HepG2 (cell line): Measurements from ENCODE around the gene ZNF184. TPM values are rescaled to one million over a fixed set of nuclear protein-coding genes. Genes with fewer than 3 reads are reported as not detected.

Experiments
- ATAC-seq: fragments of 200-7000 bp; cut with Tn5 transposase; 3 replicates; pipeline ENCODE4 v1.9.1; 2020; ENCODE audit warnings: mild to moderate bottlenecking, moderate library complexity
- BruUV-seq: library from RNA; stranded (reverse); fragments of 400-500 nt; replicated peaks from 2 replicates; lab custom pipeline; 2021; lab: Mats Ljungman, UMichigan
- CTCF ChIA-PET: fragments of 300-600 bp; formaldehyde crosslinking; extraction: SDS; loops from one replicate; lab custom pipeline; 2021; ENCODE audit warnings: low total read pairs, inconsistent platforms, low intra/inter-chr PET ratio; lab: Yijun Ruan, JAX
- POLR2A ChIA-PET: fragments of 350-600 bp; sonication (Branson Sonifier 250); formaldehyde crosslinking; loops from one replicate; lab custom pipeline; 2020; ENCODE audit warnings: antibody characterized with exemption, inconsistent platforms; lab: Yijun Ruan, JAX
- DNase-seq: peaks from one replicate; pipeline ENCODE4 v3.0.0-alpha.2; 2015; ENCODE audit warnings: low spot score
- FAIRE-seq: peaks from 3 replicates; lab custom pipeline; 2011; peaks lifted over from hg19 to GRCh38; lab: Jason Lieb, UNC
- H2AFZ ChIP-seq: one replicate; pipeline ENCODE4 v1.6.1; 2011; ENCODE audit warnings: low read length, inconsistent platforms
- H3K27ac ChIP-seq: fragments of 300-600 bp; 3 replicates; pipeline ENCODE4 v1.8.0; 2011; ENCODE audit warnings: mixed run types, mild to moderate bottlenecking, mixed read lengths, low read length, inconsistent platforms; ENCODE audit not compliant: insufficient read depth; ENCODE audit errors: extremely low read length
- H3K27me3 ChIP-seq, 2 experiments: fragments of 200-600 bp in 1 of 2; 2 replicates in 1 of 2; 3 replicates in 1 of 2; pipeline versions ENCODE4 v1.6.0 to v1.8.0; 2011; ENCODE audit warnings: low read length in 2 of 2, mild to moderate bottlenecking in 2 of 2, moderate library complexity in 2 of 2, inconsistent platforms in 1 of 2; ENCODE audit not compliant: insufficient read depth in 2 of 2, control insufficient read depth in 1 of 2
- H3K36me3 ChIP-seq, 2 experiments: fragments of 200-600 bp in 1 of 2; replicated peaks in 1 of 2; 2 replicates in 1 of 2; 3 replicates in 1 of 2; pipeline versions ENCODE4 v1.5.1 to v1.8.0; 2011; ENCODE audit warnings: low read length in 2 of 2, inconsistent platforms in 1 of 2; ENCODE audit not compliant: insufficient read depth in 2 of 2, control insufficient read depth in 1 of 2
- H3K4me1 ChIP-seq: 2 replicates; pipeline ENCODE4 v1.5.1; 2012; ENCODE audit warnings: low read length, inconsistent platforms; ENCODE audit not compliant: insufficient read depth
- H3K4me2 ChIP-seq: 2 replicates; pipeline ENCODE4 v1.6.0; 2011; ENCODE audit warnings: low read depth, low read length, inconsistent platforms
- H3K4me3 ChIP-seq, 3 experiments: fragments of 200-600 bp in 1 of 3; sonication (generic), shearing (Covaris generic) in 1 of 3; replicated peaks in 1 of 3; 2 replicates each; pipeline ENCODE4 v1.5.1; 2011 to 2016; ENCODE audit warnings: low read length in 3 of 3, inconsistent platforms in 2 of 3, low read depth in 2 of 3, mild to moderate bottlenecking in 2 of 3, control low read depth in 1 of 3, mixed read lengths in 1 of 3; ENCODE audit not compliant: insufficient read depth in 1 of 3
- H3K79me2 ChIP-seq: one replicate; pipeline ENCODE4 v1.6.1; 2011; ENCODE audit warnings: low read length, inconsistent platforms; ENCODE audit not compliant: insufficient read depth
- H3K9ac ChIP-seq: 2 replicates; pipeline ENCODE4 v1.6.0; 2011; ENCODE audit warnings: mild to moderate bottlenecking, low read depth, low read length, inconsistent platforms; ENCODE audit not compliant: insufficient read depth
- H3K9me3 ChIP-seq: 2 replicates; pipeline ENCODE4 v1.5.1; 2012; ENCODE audit warnings: mild to moderate bottlenecking, low read length
- H4K20me1 ChIP-seq: 2 replicates; pipeline ENCODE4 v1.6.0; 2011; ENCODE audit warnings: inconsistent platforms, mild to moderate bottlenecking, low read length, moderate library complexity; ENCODE audit not compliant: insufficient read depth
- ARID2 ChIP-seq: sonication (generic); formaldehyde crosslinking; IDR thresholded peaks from 2 replicates; pipeline ENCODE4 v1.8.1; 2022; ENCODE audit warnings: mild to moderate bottlenecking, missing genetic modification reagents, borderline replicate concordance
- HOXA7 ChIP-seq: sonication (generic); formaldehyde crosslinking; IDR thresholded peaks from 2 replicates; pipeline ENCODE4 v1.8.1; 2022; ENCODE audit warnings: mild to moderate bottlenecking, missing genetic modification reagents, moderate library complexity
- IKZF4 ChIP-seq: sonication (generic); formaldehyde crosslinking; IDR thresholded peaks from 2 replicates; pipeline ENCODE4 v1.5.1; 2020; ENCODE audit warnings: borderline replicate concordance, mild to moderate bottlenecking, low read depth, missing genetic modification reagents; ENCODE audit errors: not compliant biosample characterization
- NRL ChIP-seq: sonication (generic); formaldehyde crosslinking; IDR thresholded peaks from 2 replicates; pipeline ENCODE4 v1.5.0; 2020; ENCODE audit warnings: missing genetic modification reagents, mild to moderate bottlenecking, moderate library complexity, borderline replicate concordance
- PAF1 ChIP-seq: IDR thresholded peaks from 2 replicates; pipeline ENCODE4 v1.6.1; 2016; ENCODE audit warnings: missing genetic modification reagents, missing compliant biosample characterization
- SAP130 ChIP-seq: IDR thresholded peaks from 2 replicates; pipeline ENCODE4 v1.6.1; 2016; ENCODE audit warnings: low read depth
- SP1 ChIP-seq, 2 experiments: fragments of 450-650 bp in 1 of 2; sonication (generic) in 1 of 2; formaldehyde crosslinking in 1 of 2; IDR thresholded peaks; 2 replicates each; pipeline versions ENCODE4 v1.4.0 to v1.6.1; 2016 to 2020; ENCODE audit warnings: missing genetic modification reagents in 1 of 2
- TCF7 ChIP-seq: sonication (generic); IDR thresholded peaks from 2 replicates; pipeline ENCODE4 v1.6.1; 2016; ENCODE audit warnings: antibody characterized with exemption, low read depth
- TP53 ChIP-seq: sonication (generic); formaldehyde crosslinking; conservative IDR thresholded peaks from 2 replicates; pipeline ENCODE4 v1.4.0; 2020; ENCODE audit warnings: missing genetic modification reagents
- YEATS4 ChIP-seq: sonication (generic); formaldehyde crosslinking; IDR thresholded peaks from 2 replicates; pipeline ENCODE4 v1.4.0; 2020; ENCODE audit warnings: missing genetic modification reagents, borderline replicate concordance
- ZNF431 ChIP-seq: sonication (generic); formaldehyde crosslinking; IDR thresholded peaks from 2 replicates; pipeline ENCODE4 v1.9.0; 2022; ENCODE audit warnings: missing genetic modification reagents, low read depth, mild to moderate bottlenecking, borderline replicate concordance
- ZNF703 ChIP-seq: sonication (generic); formaldehyde crosslinking; IDR thresholded peaks from 2 replicates; pipeline ENCODE4 v1.5.1; 2020; ENCODE audit warnings: missing genetic modification reagents, mild to moderate bottlenecking, moderate library complexity, borderline replicate concordance
- ZSCAN21 ChIP-seq: sonication (generic); formaldehyde crosslinking; IDR thresholded peaks from 2 replicates; pipeline ENCODE4 v1.8.0; 2022; ENCODE audit warnings: mild to moderate bottlenecking, missing genetic modification reagents, moderate library complexity, borderline replicate concordance
- WGBS: methylation state at CpG from one replicate; pipeline ENCODE4 v1.1.6; 2017; ENCODE audit warnings: low lambda C conversion rate; 5-methylcytosine and 5-hydroxymethylcytosine counted together
- in situ Hi-C: cut with HindIII; loops from 2 replicates; pipeline ENCODE4 v1.10.0; 2017; ENCODE audit warnings: low pct_unique_long_range_greater_than_20kb; ENCODE audit not compliant: extremely low pct_ligation_motif_present
- intact Hi-C: fragments of 100-400 bp; cut with micrococcal nuclease; formaldehyde crosslinking; loops from one replicate; pipeline ENCODE4 v1.10.0; 2022; ENCODE audit not compliant: unreplicated experiment
- polyA plus RNA-seq, 8 experiments: library from polyadenylated mRNA; depleted of rRNA in 3 of 8; stranded (reverse) in 7 of 8; unstranded in 1 of 8; fragments of >200 nt; fragmentation: Illumina TruSeq in 4 of 8; extraction: Trizol in 4 of 8; gene quantifications; 2 replicates each; pipeline versions ENCODE4 v1.2.1 to v1.2.3, GENCODE V29; 2011 to 2016; ENCODE audit warnings: low read depth in 4 of 8, missing spikeins in 1 of 8, mixed read lengths in 1 of 8; ENCODE audit not compliant: insufficient read depth in 1 of 8
- total RNA-seq, 5 experiments: library from RNA; depleted of rRNA; stranded (reverse); fragments of >200 nt; fragmentation: Illumina TruSeq; extraction: Trizol; gene quantifications; 2 replicates each; pipeline ENCODE4 v1.2.3, GENCODE V29; 2016; ENCODE audit warnings: low read depth in 1 of 5
- TF ChIP-seq, protein P1 (sequence below): sonication (generic); formaldehyde crosslinking; IDR thresholded peaks from 2 replicates; pipeline ENCODE4 v1.9.0; 2021; ENCODE audit warnings: missing genetic modification reagents, mild to moderate bottlenecking, borderline replicate concordance
- TF ChIP-seq, protein P2 (sequence below): IDR thresholded peaks from 2 replicates; pipeline ENCODE4 v1.6.1; 2012; ENCODE audit warnings: inconsistent platforms
- TF ChIP-seq, protein P3 (sequence below): sonication (generic); formaldehyde crosslinking; IDR thresholded peaks from 2 replicates; pipeline ENCODE4 v1.4.0; 2020; ENCODE audit warnings: missing genetic modification reagents
- TF ChIP-seq, protein P4 (sequence below): sonication (generic); formaldehyde crosslinking; IDR thresholded peaks from 2 replicates; pipeline ENCODE4 v1.4.0; 2020; ENCODE audit warnings: missing genetic modification reagents
- TF ChIP-seq, protein P5 (sequence below): sonication (generic); formaldehyde crosslinking; IDR thresholded peaks from 2 replicates; pipeline ENCODE4 v1.8.0; 2022; ENCODE audit warnings: missing genetic modification reagents, mild to moderate bottlenecking, borderline replicate concordance
- TF ChIP-seq, protein P6 (sequence below), 2 experiments: fragments of 450-650 bp in 1 of 2; sonication (generic) in 1 of 2; formaldehyde crosslinking; IDR thresholded peaks; 2 replicates each; pipeline versions ENCODE4 v1.5.0 to v1.8.0; 2020 to 2022; ENCODE audit warnings: mild to moderate bottlenecking in 1 of 2, missing genetic modification reagents in 1 of 2

Gene ZNF184
- total and polyA plus RNA-seq, 2 of the 13 experiments (the other 11 are each of a cell fraction or from before 2014, with no cell fraction given) = 2.1 to 10.1 TPM

DNA sequence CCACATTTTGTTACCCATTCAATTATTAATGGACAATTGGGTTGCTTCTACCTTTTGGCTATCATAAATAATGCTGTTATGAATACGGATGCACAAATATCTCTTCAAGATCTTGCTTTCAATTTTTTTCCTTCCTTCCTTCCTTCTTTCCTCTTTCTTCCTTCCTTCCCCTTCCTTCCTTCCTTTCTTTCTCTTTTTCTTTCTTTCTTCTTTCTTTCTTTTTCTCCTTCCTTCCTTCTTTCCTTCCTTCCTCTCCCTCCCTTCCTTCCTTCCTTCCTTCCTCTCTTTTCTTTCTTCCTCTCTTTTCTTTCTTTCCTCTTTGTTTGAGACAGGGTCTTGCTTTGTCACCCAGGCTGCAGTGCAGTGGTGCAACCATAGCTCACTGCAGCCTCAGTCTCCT, 39.2 kb downstream of the ZNF184 start:
- Histone ChIP-seq H3K9me3 (peaks cover 13% of the 10 kb centered on the region), H3K4me1 (no peaks in the 10 kb centered on the region), H3K27ac (no peak overlapping the region), H3K9ac (no peak overlapping the region), H3K36me3 (no peaks in the 10 kb centered on the region), H3K27me3 (no peaks in the 10 kb centered on the region), H4K20me1 (no peaks in the 10 kb centered on the region), H3K79me2 (no peaks in the 10 kb centered on the region)
- no TSS peak for BruUV-seq
- in situ Hi-C loops (no loop called here), intact Hi-C loops (no loop called here)
- CTCF ChIA-PET = no interaction called here
- 21% methylated on average over 1 of the region's 1 CpG for WGBS
- ATAC-seq = no peak
- TF ChIP-seq, protein P1, sequence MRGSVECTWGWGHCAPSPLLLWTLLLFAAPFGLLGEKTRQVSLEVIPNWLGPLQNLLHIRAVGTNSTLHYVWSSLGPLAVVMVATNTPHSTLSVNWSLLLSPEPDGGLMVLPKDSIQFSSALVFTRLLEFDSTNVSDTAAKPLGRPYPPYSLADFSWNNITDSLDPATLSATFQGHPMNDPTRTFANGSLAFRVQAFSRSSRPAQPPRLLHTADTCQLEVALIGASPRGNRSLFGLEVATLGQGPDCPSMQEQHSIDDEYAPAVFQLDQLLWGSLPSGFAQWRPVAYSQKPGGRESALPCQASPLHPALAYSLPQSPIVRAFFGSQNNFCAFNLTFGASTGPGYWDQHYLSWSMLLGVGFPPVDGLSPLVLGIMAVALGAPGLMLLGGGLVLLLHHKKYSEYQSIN = no peak
- TF ChIP-seq, protein P2, sequence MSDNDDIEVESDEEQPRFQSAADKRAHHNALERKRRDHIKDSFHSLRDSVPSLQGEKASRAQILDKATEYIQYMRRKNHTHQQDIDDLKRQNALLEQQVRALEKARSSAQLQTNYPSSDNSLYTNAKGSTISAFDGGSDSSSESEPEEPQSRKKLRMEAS = no peak
- TF ChIP-seq NRL (CRISPR knock-in tag) (no peak), SP1 (IDR thresholded peaks at IDR 0.05) (no peak), SP1 (CRISPR knock-in tag; IDR thresholded peaks at IDR 0.05) (no peak), ZNF703 (CRISPR knock-in tag) (no peak), PAF1 (no peak), TCF7 (no peak), IKZF4 (CRISPR knock-in tag) (no peak), YEATS4 (no peak), ZNF431 (CRISPR knock-in tag) (no peak), SAP130 (no peak), TP53 (CRISPR knock-in tag) (no peak), ZSCAN21 (CRISPR knock-in tag) (no peak), ARID2 (CRISPR knock-in tag) (no peak), HOXA7 (CRISPR knock-in tag) (no peak)
- TF ChIP-seq, protein P3, sequence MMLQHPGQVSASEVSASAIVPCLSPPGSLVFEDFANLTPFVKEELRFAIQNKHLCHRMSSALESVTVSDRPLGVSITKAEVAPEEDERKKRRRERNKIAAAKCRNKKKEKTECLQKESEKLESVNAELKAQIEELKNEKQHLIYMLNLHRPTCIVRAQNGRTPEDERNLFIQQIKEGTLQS (CRISPR knock-in tag) = no peak
- TF ChIP-seq, protein P4, sequence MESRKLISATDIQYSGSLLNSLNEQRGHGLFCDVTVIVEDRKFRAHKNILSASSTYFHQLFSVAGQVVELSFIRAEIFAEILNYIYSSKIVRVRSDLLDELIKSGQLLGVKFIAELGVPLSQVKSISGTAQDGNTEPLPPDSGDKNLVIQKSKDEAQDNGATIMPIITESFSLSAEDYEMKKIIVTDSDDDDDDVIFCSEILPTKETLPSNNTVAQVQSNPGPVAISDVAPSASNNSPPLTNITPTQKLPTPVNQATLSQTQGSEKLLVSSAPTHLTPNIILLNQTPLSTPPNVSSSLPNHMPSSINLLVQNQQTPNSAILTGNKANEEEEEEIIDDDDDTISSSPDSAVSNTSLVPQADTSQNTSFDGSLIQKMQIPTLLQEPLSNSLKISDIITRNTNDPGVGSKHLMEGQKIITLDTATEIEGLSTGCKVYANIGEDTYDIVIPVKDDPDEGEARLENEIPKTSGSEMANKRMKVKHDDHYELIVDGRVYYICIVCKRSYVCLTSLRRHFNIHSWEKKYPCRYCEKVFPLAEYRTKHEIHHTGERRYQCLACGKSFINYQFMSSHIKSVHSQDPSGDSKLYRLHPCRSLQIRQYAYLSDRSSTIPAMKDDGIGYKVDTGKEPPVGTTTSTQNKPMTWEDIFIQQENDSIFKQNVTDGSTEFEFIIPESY = no peak
- TF ChIP-seq, protein P5, sequence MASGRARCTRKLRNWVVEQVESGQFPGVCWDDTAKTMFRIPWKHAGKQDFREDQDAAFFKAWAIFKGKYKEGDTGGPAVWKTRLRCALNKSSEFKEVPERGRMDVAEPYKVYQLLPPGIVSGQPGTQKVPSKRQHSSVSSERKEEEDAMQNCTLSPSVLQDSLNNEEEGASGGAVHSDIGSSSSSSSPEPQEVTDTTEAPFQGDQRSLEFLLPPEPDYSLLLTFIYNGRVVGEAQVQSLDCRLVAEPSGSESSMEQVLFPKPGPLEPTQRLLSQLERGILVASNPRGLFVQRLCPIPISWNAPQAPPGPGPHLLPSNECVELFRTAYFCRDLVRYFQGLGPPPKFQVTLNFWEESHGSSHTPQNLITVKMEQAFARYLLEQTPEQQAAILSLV (CRISPR knock-in tag) = no peak
- TF ChIP-seq, protein P6, sequence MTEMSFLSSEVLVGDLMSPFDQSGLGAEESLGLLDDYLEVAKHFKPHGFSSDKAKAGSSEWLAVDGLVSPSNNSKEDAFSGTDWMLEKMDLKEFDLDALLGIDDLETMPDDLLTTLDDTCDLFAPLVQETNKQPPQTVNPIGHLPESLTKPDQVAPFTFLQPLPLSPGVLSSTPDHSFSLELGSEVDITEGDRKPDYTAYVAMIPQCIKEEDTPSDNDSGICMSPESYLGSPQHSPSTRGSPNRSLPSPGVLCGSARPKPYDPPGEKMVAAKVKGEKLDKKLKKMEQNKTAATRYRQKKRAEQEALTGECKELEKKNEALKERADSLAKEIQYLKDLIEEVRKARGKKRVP (CRISPR knock-in tag; IDR thresholded peaks at IDR 0.05) = no peak
- TF ChIP-seq, all 625 proteins: peak for 0
- H2AFZ ChIP-seq = no peak overlapping the region
- FAIRE-seq = no peak
- DNase-seq = no peak
- H3K4me3 ChIP-seq = no peak overlapping the region
- POLR2A ChIA-PET = no interaction called here
- no peak overlapping the region for H3K4me2 ChIP-seq
